Measurements from ENCODE around the gene OR4M2. TPM values are rescaled to one million over a fixed set of nuclear protein-coding genes. Genes with fewer than 3 reads are reported as not detected.

Gene OR4M2
- total RNA-seq, 2 experiments from 2014 or later = not detected

Other genes starting within 250 kb of the OR4M2 start
- gene POTEB, start 202.8 kb upstream of the OR4M2 start, total RNA-seq (2014; rRNA removed; shearing (Covaris generic)) = not detected in 2 replicates
- gene POTEB, start 202.8 kb upstream of the OR4M2 start, total RNA-seq (2022) = not detected in 2 replicates